Measurements from ENCODE around the gene NOX5. TPM values are rescaled to one million over a fixed set of nuclear protein-coding genes. Genes with fewer than 3 reads are reported as not detected.

Gene NOX5
- total RNA-seq, 4 donors from 2014 or later, result 0.19 to 1.5 (median 0.46) TPM

- Histone ChIP-seq H3K36me3 (no peaks in the 10 kb centered on the region), H3K27me3 (peaks cover 0 to 10% (median 0%) of the 10 kb centered on the region in 4 donors), H3K4me3 (no peak overlapping the region), H3K4me1 (peaks cover 0 to 15% (median 0%) of the 10 kb centered on the region in 3 donors), H3K9me3 (no peaks in the 10 kb centered on the region), H3K27ac (no peak overlapping the region)
- no peak for TF ChIP-seq POLR2A (IDR thresholded peaks at IDR 0.05)
- TF ChIP-seq CTCF (IDR thresholded peaks at IDR 0.05), result no peak
- DNase-seq, result no peak
- WGBS, 2 donors, result 64 to 77% methylated on average over 4 of the region's 4 CpGs
- intact Hi-C loops (cut with DNase I), result no loop called here
Observed at GRCh38 chr15:69000725-69001503, 13.6 kb upstream of the NOX5 start.

GRCh38 chr15:69002783-69003182, 11.7 kb upstream of the NOX5 start:
- intact Hi-C loops (cut with DNase I), result no loop called here

GRCh38 chr15:69004011-69004410, 10.5 kb upstream of the NOX5 start:
- Histone ChIP-seq H3K4me3 (no peak overlapping the region), H3K27ac (no peak overlapping the region), H3K4me1 (peaks cover 0 to 15% (median 0%) of the 10 kb centered on the region in 3 donors), H3K9me3 (peaks cover 0 to 19% (median 15%) of the 10 kb centered on the region in 3 donors), H3K27me3 (peaks cover 0 to 10% (median 0%) of the 10 kb centered on the region in 4 donors), H3K36me3 (no peaks in the 10 kb centered on the region)
- DNase-seq, result no peak
- intact Hi-C loops (cut with DNase I), result no loop called here
- WGBS, 2 donors, result 91 to 100% methylated on average over 2 of the region's 2 CpGs
- TF ChIP-seq POLR2A (IDR thresholded peaks at IDR 0.05) (no peak), CTCF (IDR thresholded peaks at IDR 0.05) (no peak)

More at GRCh38 chr15:69002783-69003182, 11.7 kb upstream of the NOX5 start:
- Histone ChIP-seq H3K4me3 (no peak overlapping the region), H3K4me1 (peaks cover 0 to 15% (median 0%) of the 10 kb centered on the region in 3 donors), H3K9me3 (peaks cover 0 to 7% (median 7%) of the 10 kb centered on the region in 3 donors), H3K27me3 (peaks cover 0 to 10% (median 0%) of the 10 kb centered on the region in 4 donors), H3K27ac (no peak overlapping the region), H3K36me3 (no peaks in the 10 kb centered on the region)
- no peak for TF ChIP-seq POLR2A (IDR thresholded peaks at IDR 0.05)
- TF ChIP-seq CTCF (IDR thresholded peaks at IDR 0.05), result no peak
- no peak for DNase-seq
- 84 to 91% methylated on average over 4 of the region's 4 CpGs for WGBS, 2 donors

GRCh38 chr15:69008056-69008455, 6.4 kb upstream of the NOX5 start:
- DNase-seq, result no peak
- H3K27me3 ChIP-seq, result no peaks in the 10 kb centered on the region
- no peak overlapping the region for H3K4me3 ChIP-seq
- no peaks in the 10 kb centered on the region for H3K4me1 ChIP-seq
- no peaks in the 10 kb centered on the region for H3K36me3 ChIP-seq
- TF ChIP-seq CTCF (IDR thresholded peaks at IDR 0.05), result no peak
- TF ChIP-seq POLR2A (IDR thresholded peaks at IDR 0.05), result no peak
- no peak overlapping the region for H3K27ac ChIP-seq
- intact Hi-C loops (cut with DNase I), result no loop called here
- peaks cover 0 to 26% (median 15%) of the 10 kb centered on the region in 3 donors for H3K9me3 ChIP-seq

- no peak for TF ChIP-seq CTCF (IDR thresholded peaks at IDR 0.05)
- no peak for TF ChIP-seq POLR2A (IDR thresholded peaks at IDR 0.05)
- WGBS, 2 donors, result 52 to 57% methylated on average over 5 of the region's 5 CpGs
- no peak for DNase-seq
- H3K4me1 ChIP-seq, result no peaks in the 10 kb centered on the region
- no peaks in the 10 kb centered on the region for H3K36me3 ChIP-seq
- intact Hi-C loops (cut with DNase I), result no loop called here
- no peak overlapping the region for H3K4me3 ChIP-seq
- H3K27ac ChIP-seq, result no peak overlapping the region
- peaks cover 0 to 26% (median 15%) of the 10 kb centered on the region in 3 donors for H3K9me3 ChIP-seq
- no peaks in the 10 kb centered on the region for H3K27me3 ChIP-seq
Observed at GRCh38 chr15:69009341-69009740, 5.2 kb upstream of the NOX5 start.

All from esophagus squamous epithelium (tissue), 5 donors.